T-helper 2 cell treated with Interferon-gamma antibody and Interleukin-4, amounts not matched to agents 100 ng/mL and 5 ng/mL, for 36 hours (primary cell): ENCODE results near the gene PNPLA8. TPM values are rescaled to one million over a fixed set of nuclear protein-coding genes. Genes with fewer than 3 reads are reported as not detected.

Source experiments
- intact Hi-C: fragments of 100-400 bp; cut with micrococcal nuclease; formaldehyde crosslinking; loops from one replicate; pipeline ENCODE4 v1.15.1; 2023
- total RNA-seq: library from RNA; stranded (reverse); gene quantifications from 2 replicates; pipeline ENCODE4 v1.2.3, GENCODE V29; 2022

Gene PNPLA8
- total RNA-seq, 1 donor from 2014 or later: 14.8 TPM

DNA sequence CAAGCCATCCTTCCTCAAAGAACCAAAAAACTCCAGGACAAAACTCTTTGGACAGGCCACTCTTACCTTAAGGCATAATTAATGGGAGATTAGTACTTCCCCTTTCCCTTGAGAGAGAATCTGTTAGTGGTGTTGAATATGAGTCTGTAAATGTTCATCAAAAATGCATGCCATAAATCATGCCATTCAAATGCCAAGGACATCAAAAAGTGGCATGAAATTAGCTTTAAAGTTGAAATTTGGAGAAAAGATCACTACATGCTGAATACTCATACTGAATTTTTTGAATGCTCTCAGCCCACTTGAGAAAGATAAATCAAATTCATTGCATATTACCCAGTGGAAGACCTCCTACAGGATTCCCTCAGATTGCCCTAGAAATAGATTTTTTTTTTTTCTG, 76.4 kb downstream of the PNPLA8 start:
- intact Hi-C loops: no loop called here

DNA sequence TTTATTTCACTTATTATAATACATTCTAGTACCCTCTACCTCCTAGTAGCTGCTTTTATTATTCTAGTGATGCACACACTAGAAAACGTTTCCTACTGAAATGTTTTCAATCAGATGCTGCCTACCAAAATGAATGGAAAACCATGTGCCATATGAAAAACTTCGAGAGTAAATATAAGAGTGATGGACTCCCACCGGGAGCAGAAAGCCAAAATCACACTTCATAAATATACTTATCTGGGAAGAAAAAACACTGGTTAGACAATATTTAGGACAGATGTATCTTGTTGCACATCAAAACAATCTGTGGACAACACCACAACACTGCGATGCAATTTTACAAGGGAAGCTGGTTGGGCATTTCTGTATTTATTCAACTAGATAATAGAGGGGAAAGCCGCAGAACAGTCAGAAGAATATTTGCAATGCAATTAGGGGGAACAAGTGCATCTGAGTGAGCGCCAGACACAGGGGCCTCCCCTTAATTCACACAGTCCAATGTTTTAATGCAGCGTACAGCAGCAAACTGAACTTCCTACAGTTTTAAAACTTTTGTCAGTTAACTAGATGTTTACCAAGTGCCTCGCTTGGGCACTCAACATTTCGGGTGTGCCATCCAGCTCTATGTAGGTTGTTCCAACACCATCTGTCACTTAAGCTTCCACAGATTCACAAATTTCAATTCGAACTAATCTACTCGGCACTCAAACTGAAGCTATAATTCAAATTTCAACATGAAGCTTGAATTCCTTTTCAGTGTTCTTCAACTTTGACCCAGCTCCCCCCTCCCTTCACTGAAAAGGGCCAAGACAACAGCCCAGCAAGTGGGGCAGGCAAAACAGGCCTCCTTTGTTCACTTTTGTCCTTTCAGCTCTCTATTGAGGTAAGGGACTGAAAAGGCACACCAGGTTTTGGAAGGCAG, 77.1 kb downstream of the PNPLA8 start:
- intact Hi-C loops: no loop called here

DNA sequence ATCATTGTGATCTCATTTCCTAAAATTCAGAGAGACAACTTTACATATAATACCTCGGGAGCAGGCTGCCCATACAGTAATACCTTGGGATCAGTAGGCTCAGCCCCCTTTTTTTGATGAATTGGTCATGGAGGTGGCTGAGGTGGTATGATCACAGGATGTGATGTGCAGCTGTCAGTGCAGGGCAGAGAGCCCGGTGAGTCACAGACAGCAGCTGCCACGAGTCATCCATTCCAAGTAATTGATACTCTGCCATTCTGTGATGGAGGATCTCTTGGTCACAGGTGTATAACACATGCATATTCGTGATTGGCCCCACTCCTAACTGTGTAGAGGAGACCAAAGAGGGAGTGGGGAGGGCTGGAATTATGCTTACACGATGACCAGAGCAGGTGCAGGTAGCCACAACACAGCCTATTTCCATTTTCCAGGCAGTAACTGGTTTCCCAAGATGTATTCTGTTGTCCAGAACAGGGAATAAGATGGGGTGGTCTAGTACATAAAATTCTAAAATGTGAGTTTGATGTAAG, 83.8 kb downstream of the PNPLA8 start:
- intact Hi-C loops: no loop called here

DNA sequence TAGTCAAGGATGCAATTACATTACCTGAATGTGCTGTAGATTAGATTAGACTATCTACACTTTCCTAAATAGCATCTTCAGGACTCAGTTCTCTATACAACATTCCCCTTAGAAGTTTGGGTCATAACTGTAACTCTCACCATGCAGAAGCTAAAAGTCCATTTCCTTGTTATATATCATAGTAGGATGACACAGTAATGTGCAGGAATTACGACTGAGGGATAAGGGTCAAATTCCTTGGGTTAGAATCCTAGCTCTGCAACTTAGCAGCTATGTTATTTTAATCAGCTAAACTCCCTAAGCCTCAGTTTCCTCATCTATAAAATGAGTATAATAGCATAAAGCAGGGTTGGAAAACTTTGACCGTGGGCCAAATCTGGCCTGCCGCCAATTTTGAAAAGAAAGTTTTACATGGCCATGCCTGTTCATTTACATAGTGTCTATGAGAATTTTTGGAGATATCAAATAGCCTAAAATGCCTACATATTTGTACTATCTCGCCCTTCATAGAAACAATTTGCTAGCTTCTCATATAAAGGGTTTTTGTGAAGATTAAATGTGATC, 84.5 kb downstream of the PNPLA8 start:
- intact Hi-C loops: no loop called here

DNA sequence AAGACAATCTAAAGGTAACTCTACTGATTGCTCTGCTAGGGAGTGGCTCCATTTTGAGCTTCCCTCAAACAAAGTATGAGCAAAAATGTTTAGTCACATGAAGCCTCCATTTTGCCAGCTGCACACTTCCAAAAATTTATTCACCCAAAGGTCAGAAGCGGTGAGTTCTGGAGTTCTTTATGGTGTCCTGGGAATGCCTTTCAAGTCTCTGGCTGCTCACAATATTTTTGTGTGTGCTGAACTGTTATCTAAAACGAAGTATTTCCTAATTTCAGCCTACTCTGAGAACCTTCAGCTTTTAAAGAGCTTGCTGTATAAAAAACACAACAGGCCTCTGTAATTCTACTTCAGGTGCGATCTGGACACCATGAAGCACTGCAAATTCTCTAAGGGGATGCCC, 85.3 kb downstream of the PNPLA8 start:
- intact Hi-C loops: no loop called here

DNA sequence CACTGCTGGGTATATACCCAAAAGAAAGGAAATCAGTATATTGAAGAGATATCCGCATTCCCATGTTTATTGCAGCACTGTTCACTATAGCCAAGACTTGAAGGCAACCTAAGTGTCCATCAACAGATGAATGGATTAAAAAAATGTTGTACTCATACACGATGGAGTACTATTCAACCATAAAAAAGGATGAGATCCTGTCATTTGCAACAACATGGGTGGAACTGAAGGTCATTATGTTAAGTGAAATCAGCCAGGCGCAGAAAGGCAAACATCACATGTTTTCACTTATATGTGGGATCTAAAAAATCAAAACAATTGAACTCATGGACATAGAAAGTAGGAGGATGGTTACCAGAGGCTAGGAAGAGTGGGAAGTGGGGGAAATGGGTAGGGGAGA, 89.0 kb downstream of the PNPLA8 start:
- intact Hi-C loops: no loop called here

DNA sequence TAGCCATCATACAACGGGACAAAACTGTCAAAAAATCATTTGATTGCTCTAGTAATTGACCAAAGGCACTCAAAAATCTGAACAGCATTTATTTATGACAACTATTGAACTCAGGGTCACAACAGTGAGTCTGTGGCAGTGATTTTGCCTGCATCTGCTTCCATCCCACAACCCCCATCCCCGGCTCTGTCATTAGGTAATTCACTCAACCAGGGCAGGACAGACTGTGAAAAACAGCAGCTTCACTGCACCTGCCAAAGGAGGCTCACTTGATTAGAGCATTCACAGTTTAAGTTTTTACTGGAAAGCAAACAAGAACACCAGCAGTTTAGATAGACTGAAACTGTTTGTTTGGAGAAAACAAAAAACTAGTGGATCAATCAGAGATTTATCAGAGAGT, 91.9 kb downstream of the PNPLA8 start:
- intact Hi-C loops: no loop called here

DNA sequence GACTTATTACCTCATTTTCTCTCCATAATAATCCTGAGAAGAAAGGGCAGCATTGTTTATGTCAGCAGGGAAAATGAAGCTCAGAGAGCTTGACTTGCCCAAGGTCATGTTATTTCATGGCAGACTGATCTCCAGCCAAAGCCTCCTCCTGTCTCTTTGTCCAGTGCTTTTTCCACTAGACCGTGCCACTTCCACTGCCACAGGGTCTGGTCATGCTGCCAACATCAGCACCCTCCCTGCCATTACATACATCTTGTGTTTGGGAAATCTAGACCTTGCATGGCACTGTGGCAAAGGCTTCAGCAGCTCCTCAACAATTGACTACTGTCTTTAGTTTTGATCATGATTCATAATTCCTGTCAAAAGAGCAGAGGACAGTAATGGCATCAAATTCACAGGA, 94.8 kb downstream of the PNPLA8 start:
- intact Hi-C loops: no loop called here

DNA sequence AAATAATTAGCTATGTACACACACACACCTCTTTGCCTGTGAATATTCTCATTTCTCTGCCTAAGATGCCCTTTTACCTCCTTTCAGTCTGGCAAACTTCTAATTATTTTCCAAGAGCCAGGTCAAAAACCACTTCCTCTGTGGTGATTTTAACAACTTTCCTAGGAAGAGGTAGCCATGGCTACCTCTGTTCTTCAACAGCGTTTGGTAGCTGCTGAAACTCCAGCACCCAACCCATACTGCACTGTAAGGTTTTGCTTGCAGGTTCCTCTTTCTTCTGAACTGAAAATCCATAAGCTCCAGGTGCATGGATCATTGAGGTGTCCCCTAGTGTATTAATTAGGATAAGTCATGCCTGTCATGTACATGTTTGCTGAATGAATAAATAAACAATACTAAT, 95.3 kb downstream of the PNPLA8 start:
- intact Hi-C loops: no loop called here

DNA sequence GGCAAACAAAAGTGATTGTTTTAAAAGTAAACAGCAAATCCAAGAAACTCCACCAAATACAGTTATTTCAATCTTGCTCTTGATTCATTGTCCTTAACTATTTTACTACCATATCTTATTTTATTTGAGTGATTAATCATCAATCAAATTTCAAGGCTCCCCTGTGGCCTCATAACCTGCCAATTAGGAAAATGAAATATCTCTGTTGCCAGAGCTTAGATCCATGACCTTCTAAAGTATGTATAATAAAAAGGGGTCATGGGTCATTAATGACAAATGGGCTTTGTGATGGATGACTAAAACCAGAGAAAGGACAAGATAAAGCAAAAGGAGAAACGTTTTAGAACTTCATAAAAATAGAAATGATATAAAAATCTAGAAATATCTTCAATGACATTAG, 98.2 kb downstream of the PNPLA8 start:
- intact Hi-C loops: no loop called here

DNA sequence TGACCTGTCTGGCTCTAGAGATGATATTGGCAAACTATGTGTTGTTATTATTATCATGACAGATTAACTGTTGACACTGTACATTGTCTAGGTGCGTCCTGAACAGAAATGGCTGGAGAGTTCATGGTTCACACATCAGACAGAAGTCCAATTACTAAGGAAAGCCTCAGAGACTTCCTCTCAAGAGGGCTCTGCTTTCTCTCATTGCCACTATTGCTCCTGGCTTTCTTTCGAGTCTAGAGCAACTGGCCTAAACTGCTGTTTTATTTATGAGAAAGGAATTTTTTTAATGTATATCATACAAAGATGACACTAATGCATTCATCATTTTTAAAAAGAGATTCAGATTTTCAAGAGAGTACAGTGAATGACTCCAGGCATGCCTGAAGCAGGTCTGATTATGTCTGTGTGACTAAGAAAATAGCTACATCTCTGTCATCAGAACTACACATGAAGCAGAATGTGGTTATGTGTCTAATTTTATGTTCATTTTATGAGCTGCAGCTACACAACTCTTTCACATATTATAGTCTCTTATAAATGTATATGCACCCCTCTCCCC, 100.1 kb downstream of the PNPLA8 start:
- intact Hi-C loops: no loop called here

DNA sequence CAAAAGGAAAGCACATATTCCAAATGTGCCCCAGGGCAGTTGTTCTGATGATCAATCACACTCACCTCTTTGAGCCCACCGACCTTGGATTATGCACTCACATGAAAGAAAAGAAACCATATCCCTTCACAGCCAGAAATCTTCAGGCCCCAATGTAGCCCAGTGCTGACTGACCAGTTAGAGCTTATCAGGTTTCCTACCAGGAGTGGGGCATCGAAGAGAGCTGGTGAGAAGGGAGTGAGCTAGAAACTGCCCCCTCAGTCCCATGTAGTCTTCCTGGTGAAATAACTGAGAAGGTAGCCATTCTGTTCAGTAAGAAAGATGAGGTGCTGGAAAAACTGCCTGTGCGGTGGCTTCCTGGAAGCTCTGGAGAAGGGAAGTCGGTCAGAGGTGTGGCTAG, 101.9 kb downstream of the PNPLA8 start:
- intact Hi-C loops: no loop called here

DNA sequence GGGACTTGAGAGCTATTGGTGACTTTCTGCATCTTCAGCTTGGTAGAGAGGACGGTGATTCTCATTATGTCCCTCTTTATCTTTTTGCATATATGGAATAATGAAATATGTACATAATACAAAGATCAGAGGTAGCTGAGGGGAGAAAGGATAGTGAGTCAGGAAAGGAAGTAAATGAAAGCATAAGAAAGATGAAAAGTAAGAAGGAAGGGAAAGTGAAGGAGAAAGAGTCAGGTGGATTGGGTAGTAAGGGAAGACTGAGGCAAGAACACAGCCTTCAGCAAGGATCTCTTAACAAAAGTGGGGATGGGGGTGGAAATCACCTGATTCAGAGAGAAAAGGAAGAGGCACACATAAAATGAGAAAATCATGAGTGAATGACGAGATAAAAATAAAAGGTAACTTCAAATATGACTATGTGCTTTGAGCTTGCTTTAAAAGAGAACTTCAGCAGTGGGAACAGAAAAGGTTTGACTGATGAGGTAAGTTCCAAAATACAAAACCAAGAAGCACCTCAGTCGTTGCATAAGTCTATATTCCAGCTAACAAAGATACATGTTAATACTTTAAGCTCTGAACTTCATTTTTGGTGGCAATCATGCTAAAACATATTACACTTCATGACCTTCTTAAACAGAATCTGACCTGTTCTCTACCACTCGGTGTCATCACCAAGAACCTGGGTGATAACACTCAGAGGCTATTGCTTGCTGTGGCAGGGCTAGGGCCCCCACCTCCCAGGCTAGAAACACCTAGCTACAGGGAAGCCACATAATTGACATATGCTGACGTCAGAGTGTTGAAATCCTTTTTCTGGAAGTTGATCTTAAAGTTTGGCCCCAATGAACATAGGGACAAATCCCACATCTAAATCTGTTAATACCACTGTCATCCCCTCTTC, 102.6 kb downstream of the PNPLA8 start:
- intact Hi-C loops: no loop called here

DNA sequence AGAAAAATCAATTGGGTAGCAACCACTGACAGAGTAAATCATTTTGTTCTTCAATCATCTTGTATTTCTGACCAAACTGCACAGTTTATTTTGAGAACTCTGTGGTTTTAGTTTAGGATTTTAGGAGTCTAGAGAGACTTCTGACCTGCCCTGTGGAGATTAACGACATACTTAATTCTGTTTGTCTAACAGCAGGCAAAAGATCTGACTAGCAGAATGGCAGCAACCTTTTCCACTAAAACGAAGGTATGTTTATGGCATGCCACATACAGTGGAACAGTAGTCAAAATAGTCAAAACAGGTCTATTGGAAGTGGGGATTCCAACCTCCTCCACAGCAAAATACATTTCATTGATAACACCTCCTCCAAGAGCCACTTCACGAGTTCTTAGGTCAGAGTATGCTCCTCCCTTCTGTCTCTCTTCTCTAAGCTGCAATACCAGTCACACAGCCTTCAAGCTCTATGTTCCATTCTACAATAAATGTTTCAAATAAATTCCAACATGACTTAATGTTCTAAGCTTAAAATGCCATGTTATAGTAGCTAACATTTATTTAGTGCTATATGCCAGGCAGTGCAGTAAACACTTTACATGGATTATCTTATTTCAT, 104.1 kb downstream of the PNPLA8 start:
- intact Hi-C loops: no loop called here

Other genes with a start within 250 kb of the PNPLA8 start
- gene NRCAM, start 69.7 kb downstream of the PNPLA8 start, total RNA-seq: 0.16 TPM in 1 of 2 replicates, not detected in the other
- 32.8 and 33.1 TPM in 2 replicates for gene THAP5, start 43.6 kb upstream of the PNPLA8 start, total RNA-seq
- gene DNAJB9, start 43.7 kb upstream of the PNPLA8 start, total RNA-seq: 22.1 and 27.2 TPM in 2 replicates